Epithelial cell of proximal tubule (primary cell): ENCODE measurements around the gene ALB. TPM values are rescaled to one million over a fixed set of nuclear protein-coding genes. Genes with fewer than 3 reads are reported as not detected.
"Not testable (repeated sequence)": the region's sequence is repeated elsewhere in the genome, so short reads cannot be mapped to it uniquely, and the experiment has no call there.

ENCODE experiments used
- DNase-seq: peaks from one replicate; pipeline ENCODE4 v3.0.0-alpha.2; 2011; ENCODE audit warnings: low read depth
- H3K4me3 ChIP-seq: 2 replicates; pipeline ENCODE4 v1.5.1; 2011; ENCODE audit warnings: low read depth, mild to moderate bottlenecking, low read length
- total RNA-seq: library from RNA; depleted of rRNA; stranded (reverse); fragments of >200 nt; gene quantifications from 2 replicates; pipeline ENCODE4 v1.2.3, GENCODE V29; 2015
- TF ChIP-seq, protein P1 (sequence below): conservative IDR thresholded peaks from 2 replicates; pipeline ENCODE4 v1.5.1; 2012; ENCODE audit warnings: low read depth, mild to moderate bottlenecking, low read length

Gene ALB
- not detected in 2 replicates for total RNA-seq

DNA sequence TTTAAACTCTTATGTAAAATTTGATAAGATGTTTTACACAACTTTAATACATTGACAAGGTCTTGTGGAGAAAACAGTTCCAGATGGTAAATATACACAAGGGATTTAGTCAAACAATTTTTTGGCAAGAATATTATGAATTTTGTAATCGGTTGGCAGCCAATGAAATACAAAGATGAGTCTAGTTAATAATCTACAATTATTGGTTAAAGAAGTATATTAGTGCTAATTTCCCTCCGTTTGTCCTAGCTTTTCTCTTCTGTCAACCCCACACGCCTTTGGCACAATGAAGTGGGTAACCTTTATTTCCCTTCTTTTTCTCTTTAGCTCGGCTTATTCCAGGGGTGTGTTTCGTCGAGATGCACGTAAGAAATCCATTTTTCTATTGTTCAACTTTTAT, at the start of gene ALB:
ALB (plus strand) TSS at position 246 of the 400 bp plus-strand sequence; CDS start at position 287, 41 bp downstream.
- no peak within 1 kb of the TSS for H3K4me3 ChIP-seq
- TF ChIP-seq, protein P1, sequence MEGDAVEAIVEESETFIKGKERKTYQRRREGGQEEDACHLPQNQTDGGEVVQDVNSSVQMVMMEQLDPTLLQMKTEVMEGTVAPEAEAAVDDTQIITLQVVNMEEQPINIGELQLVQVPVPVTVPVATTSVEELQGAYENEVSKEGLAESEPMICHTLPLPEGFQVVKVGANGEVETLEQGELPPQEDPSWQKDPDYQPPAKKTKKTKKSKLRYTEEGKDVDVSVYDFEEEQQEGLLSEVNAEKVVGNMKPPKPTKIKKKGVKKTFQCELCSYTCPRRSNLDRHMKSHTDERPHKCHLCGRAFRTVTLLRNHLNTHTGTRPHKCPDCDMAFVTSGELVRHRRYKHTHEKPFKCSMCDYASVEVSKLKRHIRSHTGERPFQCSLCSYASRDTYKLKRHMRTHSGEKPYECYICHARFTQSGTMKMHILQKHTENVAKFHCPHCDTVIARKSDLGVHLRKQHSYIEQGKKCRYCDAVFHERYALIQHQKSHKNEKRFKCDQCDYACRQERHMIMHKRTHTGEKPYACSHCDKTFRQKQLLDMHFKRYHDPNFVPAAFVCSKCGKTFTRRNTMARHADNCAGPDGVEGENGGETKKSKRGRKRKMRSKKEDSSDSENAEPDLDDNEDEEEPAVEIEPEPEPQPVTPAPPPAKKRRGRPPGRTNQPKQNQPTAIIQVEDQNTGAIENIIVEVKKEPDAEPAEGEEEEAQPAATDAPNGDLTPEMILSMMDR: no peak
- DNase-seq: no peak

DNA sequence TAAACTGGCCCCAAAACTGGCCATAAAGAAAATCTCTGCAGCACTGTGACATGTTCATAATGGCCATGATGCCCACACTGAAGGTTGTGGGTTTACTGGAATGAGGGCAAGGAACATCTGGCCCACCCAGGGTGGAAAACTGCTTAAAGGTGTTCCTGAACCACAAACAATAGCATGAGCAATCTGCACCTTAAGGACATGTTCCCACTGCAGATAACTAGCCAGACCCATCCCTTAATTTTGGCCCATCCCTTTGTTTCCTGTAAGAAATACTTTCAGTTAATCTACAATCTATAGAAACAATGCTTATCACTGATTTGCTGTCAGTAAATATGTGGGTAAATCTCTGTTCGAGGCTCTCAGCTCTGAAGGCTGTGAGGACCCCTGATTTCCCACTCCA, 46.9 kb upstream of the ALB start:
- not testable (repeated sequence) for DNase-seq, H3K4me3 ChIP-seq

DNA sequence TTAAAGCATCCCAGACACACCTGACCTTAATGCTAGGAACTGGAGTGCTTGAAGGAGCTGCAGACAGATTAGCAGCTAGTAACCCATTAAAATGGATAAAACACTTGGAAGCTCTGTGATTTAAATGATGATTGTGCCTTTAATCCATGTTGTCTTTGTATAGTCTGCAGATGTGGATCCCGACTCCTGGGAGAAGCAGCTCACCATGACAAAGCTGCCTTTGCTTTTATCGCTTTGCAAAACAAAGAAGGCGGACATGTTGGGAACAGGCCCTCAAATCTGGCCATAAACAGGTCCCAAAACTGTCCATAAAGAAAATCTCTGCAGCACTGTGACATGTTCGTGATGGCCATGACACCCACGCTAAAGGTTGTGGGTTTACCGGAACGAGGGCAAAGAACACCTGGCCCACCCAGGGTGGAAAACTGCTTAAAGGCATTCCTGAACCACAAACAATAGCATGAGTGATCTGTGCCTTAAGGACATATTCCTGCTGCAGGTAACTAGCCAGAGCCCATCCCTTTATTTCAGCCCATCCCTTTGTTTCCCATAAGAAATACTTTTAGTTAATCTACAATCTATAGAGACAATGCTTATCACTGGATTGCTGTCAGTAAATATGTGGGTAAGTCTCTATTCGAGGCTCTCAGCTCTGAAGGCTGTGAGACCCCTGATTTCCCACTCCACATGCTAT, 34.4 kb upstream of the ALB start:
- not testable (repeated sequence) for DNase-seq, H3K4me3 ChIP-seq

DNA sequence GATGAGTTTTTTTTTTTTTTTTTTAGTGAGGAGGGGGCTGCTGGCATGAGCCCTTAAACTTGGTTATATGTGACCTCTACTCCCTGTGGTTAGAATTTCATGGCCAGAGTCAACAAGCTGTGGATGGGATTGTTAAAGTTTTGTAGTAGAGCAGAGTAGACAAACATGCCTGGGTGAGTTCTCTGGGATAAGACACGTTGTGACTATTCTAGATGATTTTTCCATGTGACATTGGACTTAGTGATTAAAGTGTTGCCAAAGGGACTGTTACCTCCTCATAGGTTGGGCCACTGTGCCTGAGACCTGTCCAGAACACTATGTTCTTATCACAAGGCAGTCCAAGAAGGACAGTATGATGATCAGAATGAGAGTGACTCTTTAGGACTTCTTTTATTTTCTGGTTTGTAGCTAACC, 28.8 kb upstream of the ALB start:
- DNase-seq: no peak
- TF ChIP-seq, protein P1: no peak
- no peak overlapping the region for H3K4me3 ChIP-seq

DNA sequence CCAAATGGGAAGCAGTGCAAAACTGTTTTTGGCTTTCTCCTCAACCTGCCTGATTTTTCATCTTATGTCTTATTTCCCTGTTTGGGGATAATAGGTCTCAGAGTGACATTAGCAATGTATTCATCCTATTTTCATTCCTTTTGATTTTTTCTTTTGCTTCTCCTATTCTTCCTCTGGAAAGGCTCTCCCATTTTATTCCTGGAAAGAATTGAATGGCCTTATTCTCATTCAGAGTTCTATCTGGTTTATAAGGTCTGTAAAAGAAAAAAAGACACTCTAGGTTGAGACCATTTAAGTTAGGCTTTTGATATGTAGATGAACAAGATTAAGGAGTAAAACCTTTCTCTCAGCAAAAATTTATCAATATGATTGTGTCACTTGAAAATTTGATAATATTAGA, 27.8 kb upstream of the ALB start:
- H3K4me3 ChIP-seq: no peak overlapping the region
- TF ChIP-seq, protein P1: no peak
- no peak for DNase-seq

DNA sequence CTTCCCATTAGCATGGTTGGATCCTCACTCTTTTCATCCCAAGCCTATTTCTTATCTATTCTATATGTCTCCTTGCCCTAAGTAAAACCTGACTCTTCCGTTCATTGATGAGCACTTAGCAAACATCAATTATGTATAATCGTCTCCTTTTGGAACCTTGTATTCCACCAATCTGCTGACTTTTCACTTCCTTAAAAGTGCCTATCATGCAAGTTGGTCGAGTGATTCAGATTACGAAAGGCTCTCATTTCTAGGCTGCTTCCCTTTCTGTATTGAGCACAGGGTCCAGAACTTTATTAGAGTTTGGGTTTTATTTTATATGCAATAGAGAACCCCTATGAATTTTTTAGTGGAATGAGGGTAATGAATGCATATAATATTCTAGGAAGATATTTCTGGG, 27.1 kb upstream of the ALB start:
- TF ChIP-seq, protein P1: no peak
- no peak overlapping the region for H3K4me3 ChIP-seq
- DNase-seq: no peak

DNA sequence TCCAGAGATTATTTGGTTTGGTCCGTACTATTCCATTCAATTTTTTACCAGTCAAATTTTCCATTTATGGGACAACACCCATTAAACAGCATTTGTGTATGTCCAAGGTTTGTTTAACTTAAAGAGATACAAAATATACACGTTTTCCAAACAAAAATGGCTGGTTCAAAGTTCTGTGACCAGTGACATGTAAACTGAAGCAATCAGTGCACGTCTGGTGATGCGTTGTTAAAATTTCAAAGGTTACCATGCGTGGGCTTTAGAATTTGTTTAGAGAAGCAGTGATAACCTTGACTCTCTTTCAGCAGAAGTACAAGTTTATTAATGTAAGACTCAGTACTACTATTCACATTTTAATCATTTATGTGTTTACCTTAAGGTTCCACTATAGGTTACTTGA, 25.2 kb upstream of the ALB start:
- DNase-seq: no peak
- TF ChIP-seq, protein P1: no peak

DNA sequence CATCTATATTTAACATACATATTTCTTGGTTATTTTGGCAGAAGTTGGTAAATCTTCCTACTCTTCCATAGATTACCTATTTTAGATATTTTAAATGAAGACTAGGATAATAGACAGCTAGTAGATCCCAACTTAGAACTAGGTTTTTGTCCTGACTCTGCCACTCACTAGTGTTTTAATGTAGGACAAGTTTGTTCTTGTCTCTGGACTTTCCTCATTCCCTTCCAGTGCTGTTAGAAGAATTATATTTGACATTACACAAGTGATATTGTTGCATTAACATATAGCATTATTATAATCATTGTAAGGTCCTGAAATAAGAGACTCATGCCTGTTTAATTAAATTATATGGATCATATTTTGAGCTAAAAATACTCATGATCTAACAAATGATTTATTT, 24.1 kb upstream of the ALB start:
- DNase-seq: no peak
- H3K4me3 ChIP-seq: no peak overlapping the region
- TF ChIP-seq, protein P1: no peak

More for the DNA sequence above, 25.2 kb upstream of the ALB start:
- no peak overlapping the region for H3K4me3 ChIP-seq
